A549 treated with CORT108297 at 1 μM for 4 hours (cell line): Measurements from ENCODE around the gene GKN2. TPM values are rescaled to one million over a fixed set of nuclear protein-coding genes. Genes with fewer than 3 reads are reported as not detected.

Source experiments
- total RNA-seq: library from RNA; stranded (reverse); fragments of 200-300 nt; extraction: Qiagen RNA extraction; gene quantifications from 5 replicates; pipeline ENCODE4 v1.2.3, GENCODE V29; 2022

Gene GKN2, protein sequence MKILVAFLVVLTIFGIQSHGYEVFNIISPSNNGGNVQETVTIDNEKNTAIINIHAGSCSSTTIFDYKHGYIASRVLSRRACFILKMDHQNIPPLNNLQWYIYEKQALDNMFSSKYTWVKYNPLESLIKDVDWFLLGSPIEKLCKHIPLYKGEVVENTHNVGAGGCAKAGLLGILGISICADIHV
- 2.4 to 4.1 TPM (median 2.9 TPM) in 5 replicates for total RNA-seq

DNA sequence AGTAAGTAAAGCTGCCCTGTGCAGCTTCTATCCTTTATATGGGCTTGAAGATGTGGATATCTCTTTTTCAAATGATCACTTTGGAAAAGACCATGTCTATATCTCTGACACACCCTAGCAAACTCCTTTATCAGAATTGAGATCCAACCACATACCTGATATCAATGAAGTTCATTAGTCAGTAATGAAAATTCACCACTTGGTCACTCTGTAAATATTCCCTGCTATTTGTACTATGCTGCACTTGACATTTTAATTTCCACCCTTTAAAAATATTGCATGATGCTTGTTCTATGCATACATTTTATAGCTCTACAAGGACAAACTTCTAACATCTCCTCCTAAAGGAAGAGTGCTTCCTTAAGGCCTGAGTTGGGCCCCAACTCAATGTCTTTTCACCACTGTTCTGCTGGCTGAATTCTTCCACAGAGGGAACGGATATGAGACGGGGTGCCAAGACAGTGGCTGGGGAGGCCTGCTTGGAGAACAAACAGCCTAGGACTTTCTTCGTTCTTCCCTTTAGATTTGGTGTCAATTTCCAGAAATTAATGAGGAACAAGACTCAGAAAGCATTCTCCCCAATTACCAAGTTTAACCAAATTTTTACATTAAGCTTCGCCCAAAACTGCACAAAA, at the start of gene GKN2:
TSS of gene GKN2 (minus strand) at position 7 of the 635 bp plus-strand sequence. CDS start 32 bp downstream, outside the sequence.

DNA sequence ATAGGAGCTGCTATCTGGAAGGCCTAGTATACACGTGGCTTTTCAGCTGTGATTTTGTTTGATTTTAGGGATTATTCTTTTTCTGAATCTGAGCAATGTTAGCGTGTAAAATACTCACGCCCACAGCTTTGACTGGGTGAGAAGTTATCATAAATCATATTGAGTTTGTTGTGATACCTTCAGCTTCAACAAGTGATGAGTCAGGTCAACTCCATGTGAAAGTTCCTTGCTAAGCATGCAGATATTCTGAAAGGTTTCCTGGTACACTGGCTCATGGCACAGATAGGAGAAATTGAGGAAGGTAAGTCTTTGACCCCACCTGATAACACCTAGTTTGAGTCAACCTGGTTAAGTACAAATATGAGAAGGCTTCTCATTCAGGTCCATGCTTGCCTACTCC, 21.6 kb upstream of the GKN2 start, which contains the start of gene GKN1:
TSS of gene GKN1 (plus strand) at position 386 of the 400 bp plus-strand sequence. CDS start 42 bp downstream, outside the sequence.

Other genes starting within 250 kb of the GKN2 start
- 0.12 to 0.36 TPM (median 0.19 TPM) in 5 replicates for gene ARHGAP25, start 218.1 kb downstream of the GKN2 start, total RNA-seq
- gene BMP10, start 81.5 kb downstream of the GKN2 start, total RNA-seq = not detected in 5 replicates
- 0.60 to 1.1 TPM (median 0.68 TPM) in 5 replicates for gene GKN1, start 21.7 kb upstream of the GKN2 start, total RNA-seq
- 106 to 157 TPM (median 144 TPM) in 5 replicates for gene ANTXR1, start 60.3 kb upstream of the GKN2 start, total RNA-seq